H1 (cell line): ENCODE results near the gene MYO16. TPM values are rescaled to one million over a fixed set of nuclear protein-coding genes. Genes with fewer than 3 reads are reported as not detected.

Experiments
- CTCF ChIA-PET: fragments of 300-600 bp; sonication (Branson Sonifier 250); formaldehyde crosslinking; loops from one replicate; lab custom pipeline; 2021; ENCODE audit not compliant: partially characterized antibody; lab: Charles Lee
- POLR2A ChIA-PET: fragments of 300-600 bp; sonication (Branson Sonifier 250); formaldehyde crosslinking; loops from one replicate; lab custom pipeline; 2021; ENCODE audit warnings: inconsistent platforms; ENCODE audit not compliant: partially characterized antibody; lab: Charles Lee
- DNase-seq, 2 experiments: peaks; one replicate each; pipeline versions ENCODE4 v3.0.0 to v3.0.0-alpha.2; 2010 to 2022; ENCODE audit warnings: low spot score in 2 of 2, low read depth in 1 of 2, mixed read lengths in 1 of 2
- FAIRE-seq: peaks from 2 replicates; lab custom pipeline; 2011; peaks lifted over from hg19 to GRCh38; lab: Jason Lieb, UNC
- H2AFZ ChIP-seq: 2 replicates; pipeline ENCODE4 v1.8.1; 2012; ENCODE audit warnings: low read length, inconsistent platforms
- H2AK5ac ChIP-seq: 2 replicates; pipeline ENCODE4 v1.6.1; 2013; ENCODE audit warnings: low read depth, low read length
- H2BK120ac ChIP-seq: replicated peaks from 2 replicates; pipeline ENCODE3; 2013; ENCODE audit warnings: low read depth, low read length, inconsistent platforms
- H2BK12ac ChIP-seq: 2 replicates; pipeline ENCODE4 v1.6.1; 2013; ENCODE audit warnings: low read depth, low read length
- H2BK15ac ChIP-seq: 2 replicates; pipeline ENCODE4 v1.6.1; 2013; ENCODE audit warnings: low read length
- H2BK20ac ChIP-seq: 2 replicates; pipeline ENCODE4 v1.6.1; 2013; ENCODE audit warnings: low read length
- H2BK5ac ChIP-seq: 2 replicates; pipeline ENCODE4 v1.6.1; 2013; ENCODE audit warnings: low read depth, low read length
- H3K14ac ChIP-seq: 2 replicates; pipeline ENCODE4 v1.6.1; 2013; ENCODE audit warnings: inconsistent platforms; ENCODE audit not compliant: insufficient read length
- H3K18ac ChIP-seq: 2 replicates; pipeline ENCODE4 v1.6.1; 2013; ENCODE audit warnings: low read length; ENCODE audit errors: extremely low read depth
- H3K23ac ChIP-seq: 2 replicates; pipeline ENCODE4 v1.6.1; 2013; ENCODE audit warnings: inconsistent platforms; ENCODE audit not compliant: insufficient read length
- H3K23me2 ChIP-seq: 2 replicates; pipeline ENCODE4 v1.6.1; 2013; ENCODE audit warnings: low read depth, low read length
- H3K27ac ChIP-seq: 2 replicates; pipeline ENCODE4 v1.6.1; 2011; ENCODE audit warnings: low read depth, low read length, inconsistent platforms
- H3K27me3 ChIP-seq, 4 experiments: replicated peaks in 1 of 4; 1 replicate in 1 of 4; 2 replicates in 3 of 4; pipeline versions ENCODE4 v1.6.1 to v1.8.1; 2011 to 2013; ENCODE audit warnings: low read length in 3 of 4, mild to moderate bottlenecking in 3 of 4, inconsistent platforms in 2 of 4, mixed read lengths in 2 of 4, moderate library complexity in 1 of 4; ENCODE audit not compliant: control insufficient read depth in 3 of 4, insufficient read depth in 3 of 4; ENCODE audit errors: extremely low read depth in 1 of 4
- H3K36me3 ChIP-seq, 4 experiments: 2 replicates each; pipeline versions ENCODE4 v1.6.1 to v1.8.1; 2011 to 2013; ENCODE audit warnings: mild to moderate bottlenecking in 4 of 4, low read length in 3 of 4, moderate library complexity in 2 of 4, control low read depth in 1 of 4, inconsistent platforms in 1 of 4; ENCODE audit not compliant: insufficient read depth in 4 of 4, control insufficient read depth in 2 of 4
- H3K4ac ChIP-seq: replicated peaks from 2 replicates; pipeline ENCODE3; 2013; ENCODE audit warnings: low read length, low read depth, mixed read lengths, inconsistent platforms; ENCODE audit not compliant: insufficient read length
- H3K4me1 ChIP-seq, 4 experiments: replicated peaks in 1 of 4; 1 replicate in 1 of 4; 2 replicates in 3 of 4; pipeline versions ENCODE4 v1.6.1 to v1.8.1; 2011 to 2013; ENCODE audit warnings: low read length in 3 of 4, inconsistent platforms in 2 of 4, mixed read lengths in 1 of 4; ENCODE audit not compliant: insufficient read depth in 4 of 4, control insufficient read depth in 3 of 4
- H3K4me2 ChIP-seq, 2 experiments: 2 replicates each; pipeline versions ENCODE4 v1.6.1 to v1.8.1; 2011 to 2013; ENCODE audit warnings: low read depth in 2 of 2, low read length in 2 of 2, control low read depth in 1 of 2, inconsistent platforms in 1 of 2, mild to moderate bottlenecking in 1 of 2; ENCODE audit not compliant: insufficient read depth in 1 of 2
- H3K4me3 ChIP-seq, 4 experiments: fragments of 200-600, 300-600 bp in 1 of 4; sonication (generic), shearing (Covaris generic), sonication (Bioruptor Twin) in 1 of 4; 2 replicates each; pipeline versions ENCODE4 v1.5.1 to v1.8.1; 2011 to 2016; ENCODE audit warnings: low read length in 4 of 4, low read depth in 3 of 4, control low read depth in 2 of 4, inconsistent platforms in 2 of 4, mild to moderate bottlenecking in 2 of 4, mixed read lengths in 1 of 4, moderate library complexity in 1 of 4; ENCODE audit not compliant: insufficient read depth in 2 of 4; ENCODE audit errors: extremely low read depth in 1 of 4
- H3K56ac ChIP-seq: replicated peaks from 2 replicates; pipeline ENCODE3; 2013; ENCODE audit warnings: low read depth, mild to moderate bottlenecking, mixed read lengths, low read length, inconsistent platforms; ENCODE audit not compliant: insufficient read length
- H3K79me1 ChIP-seq: 2 replicates; pipeline ENCODE4 v1.6.1; 2013; ENCODE audit warnings: low read depth, low read length, control low read depth
- H3K79me2 ChIP-seq, 2 experiments: 2 replicates each; pipeline versions ENCODE4 v1.6.1 to v1.8.1; 2012 to 2013; ENCODE audit warnings: low read length in 2 of 2, mild to moderate bottlenecking in 2 of 2, inconsistent platforms in 1 of 2; ENCODE audit not compliant: insufficient read depth in 2 of 2, control insufficient read depth in 1 of 2
- H3K9ac ChIP-seq, 4 experiments: replicated peaks in 1 of 4; 1 replicate in 1 of 4; 2 replicates in 3 of 4; pipeline versions ENCODE4 v1.6.1 to v1.8.1; 2011 to 2013; ENCODE audit warnings: low read depth in 3 of 4, low read length in 3 of 4, control low read depth in 2 of 4, mild to moderate bottlenecking in 2 of 4, moderate library complexity in 2 of 4, inconsistent platforms in 1 of 4; ENCODE audit errors: extremely low read depth in 1 of 4
- H3K9me3 ChIP-seq, 2 experiments: 2 replicates each; pipeline versions ENCODE4 v1.6.1 to v1.8.1; 2012 to 2013; ENCODE audit warnings: mild to moderate bottlenecking in 2 of 2, moderate library complexity in 2 of 2, control low read depth in 1 of 2, inconsistent platforms in 1 of 2, low read depth in 1 of 2, low read length in 1 of 2, mixed read lengths in 1 of 2; ENCODE audit not compliant: insufficient read depth in 2 of 2
- H4K20me1 ChIP-seq, 2 experiments: replicated peaks in 1 of 2; 2 replicates each; pipeline versions ENCODE3 to v1.8.1; 2011 to 2013; ENCODE audit warnings: inconsistent platforms in 2 of 2, low read length in 2 of 2, mild to moderate bottlenecking in 1 of 2; ENCODE audit not compliant: insufficient read depth in 2 of 2, control insufficient read depth in 1 of 2
- H4K5ac ChIP-seq: 2 replicates; pipeline ENCODE4 v1.6.1; 2013; ENCODE audit warnings: low read length, low read depth, mixed read lengths, inconsistent platforms; ENCODE audit not compliant: insufficient read length
- H4K8ac ChIP-seq: 2 replicates; pipeline ENCODE4 v1.8.0; 2013; ENCODE audit warnings: mild to moderate bottlenecking, moderate library complexity, low read length, inconsistent platforms; ENCODE audit not compliant: insufficient read depth; ENCODE audit errors: extremely low read depth
- H4K91ac ChIP-seq: replicated peaks from 2 replicates; pipeline ENCODE3; 2013; ENCODE audit warnings: low read length, mixed read lengths, inconsistent platforms; ENCODE audit not compliant: insufficient read length
- CEBPB ChIP-seq: IDR thresholded peaks from 2 replicates; pipeline ENCODE4 v1.6.1; 2012; ENCODE audit warnings: low read depth, low read length
- NANOG ChIP-seq: IDR thresholded peaks from 2 replicates; pipeline ENCODE4 v1.6.1; 2011; ENCODE audit warnings: low read length, low read depth, mild to moderate bottlenecking, inconsistent platforms; ENCODE audit not compliant: insufficient read depth, poor library complexity, severe bottlenecking
- WGBS, 2 experiments: shearing (Covaris generic) in 1 of 2; methylation state at CpG; one replicate each; pipeline versions ENCODE4 v1.1.6 to v1.1.7; 2013 to 2015; ENCODE audit warnings: low lambda C conversion rate in 2 of 2, mixed read lengths in 2 of 2, inconsistent platforms in 1 of 2, low coverage in 1 of 2, missing lambda C conversion rate in 1 of 2; ENCODE audit not compliant: insufficient replicate concordance in 2 of 2, insufficient coverage in 1 of 2, insufficient read length in 1 of 2; ENCODE audit errors: extremely low coverage in 1 of 2, missing lambda C conversion rate in 1 of 2; 5-methylcytosine and 5-hydroxymethylcytosine counted together
- polyA plus RNA-seq, 7 experiments: library from polyadenylated mRNA; depleted of rRNA in 3 of 7; stranded (reverse) in 5 of 7; unstranded in 2 of 7; fragments of >200 nt in 5 of 7; fragments of 200-250 nt in 2 of 7; gene quantifications; 1 replicate in 5 of 7; 2 replicates in 1 of 7; 4 replicates in 1 of 7; pipeline versions ENCODE4 v1.2.1 to v1.2.3, GENCODE V29; 2011 to 2013; ENCODE audit warnings: missing spikeins in 2 of 7, mixed read lengths in 2 of 7
- total RNA-seq: library from RNA; stranded (reverse); fragmentation: NEBNext Ultra II Directional; extraction: Animal tissue kit (Norgen Biotek cat#: 25700); gene quantifications from 2 replicates; pipeline ENCODE4 v1.2.1, GENCODE V29; 2021

Gene MYO16
- total and polyA plus RNA-seq, 2 of the 8 experiments (the other 6 are each of a cell fraction or from before 2014, with no cell fraction given) = 0.02 to 0.22 TPM

GRCh38 chr13:109010912-109011311, 381.5 kb downstream of the MYO16 start:
- WGBS, 2 experiments = 74% methylated on average over 1 of the region's 1 CpG; no CpG with 5 or more reads in 1 of the 2 experiments
- no peak overlapping the region for H2BK15ac ChIP-seq
- no peak overlapping the region; a peak in 1 of 8 replicates for H3K4me3 ChIP-seq
- no peaks in the 10 kb centered on the region for H3K79me1 ChIP-seq
- no peak overlapping the region for H2AK5ac ChIP-seq
- peaks cover 0 to 5% (median 1%) of the 10 kb centered on the region in 4 experiments; a peak in 1 of 7 replicates for H3K4me1 ChIP-seq
- peak in 1 of 2 experiments; percentile 15 for DNase-seq
- H3K56ac ChIP-seq = no peak overlapping the region
- peak overlapping the region in 1 of 2 experiments; percentile 42; a peak in 2 of 4 replicates for H3K4me2 ChIP-seq
- H4K5ac ChIP-seq = no peak overlapping the region
- TF ChIP-seq NANOG (no peak), CEBPB (0 out of 2 replicates have a peak, but pooled peaks have one; percentile 27)
- TF ChIP-seq, all 59 proteins: peak for 1
- Histone ChIP-seq H3K79me2 (no peaks in the 10 kb centered on the region), H3K14ac (no peak overlapping the region), H3K27me3 (no peaks in the 10 kb centered on the region), H3K4ac (no peak overlapping the region), H2BK12ac (peak overlapping the region; percentile 87; the same call in 1 of the 2 replicates), H2AFZ (peak overlapping the region; percentile 89), H3K23ac (no peak overlapping the region), H2BK120ac (no peak overlapping the region), H2BK5ac (peak overlapping the region; percentile 35; the same call in 1 of the 2 replicates), H4K8ac (no peak overlapping the region), H3K9me3 (no peaks in the 10 kb centered on the region), H4K91ac (no peak overlapping the region), H3K36me3 (no peaks in the 10 kb centered on the region), H4K20me1 (no peaks in the 10 kb centered on the region), H3K23me2 (peaks cover 2% of the 10 kb centered on the region; the same call in 1 of the 2 replicates), H3K9ac (no peak overlapping the region), H3K18ac (no peak overlapping the region), H3K27ac (peak overlapping the region; percentile 58; the same call in 1 of the 2 replicates), H2BK20ac (no peak overlapping the region)
- no peak for FAIRE-seq
- CTCF ChIA-PET = interaction anchor here (0.5 kb wide), 1 partner anchor 141 kb away, joined by 3 read pairs; no protein-coding TSS in a partner anchor
- POLR2A ChIA-PET = no interaction called here
